ENCODE measurements around the gene LHX2. TPM values are rescaled to one million over a fixed set of nuclear protein-coding genes. Genes with fewer than 3 reads are reported as not detected.

LHX2 gene
- total RNA-seq, 1 experiment from 2014 or later = not detected

- peaks cover 3% of the 10 kb centered on the region; the same call in 1 of the 2 replicates for H3K27me3 ChIP-seq (ENCODE audit: insufficient read depth, low read length)
These were observed 25.7 kb upstream of the LHX2 start for GRCh38 chr9:123985869-123986268.

More at GRCh38 chr9:123985869-123986268, 25.7 kb upstream of the LHX2 start:
- Histone ChIP-seq H2BK5ac (ENCODE audit: insufficient read length, low read length) (no peak overlapping the region), H3K14ac (ENCODE audit: insufficient read depth, low read length) (no peak overlapping the region), H3K4ac (ENCODE audit: low read depth, low read length) (no peak overlapping the region), H4K8ac (replicated peaks; ENCODE audit: insufficient read length, low read depth, low read length) (no peak overlapping the region), H3K4me1 (ENCODE audit: insufficient read depth, low read length) (no peaks in the 10 kb centered on the region), H3K18ac (ENCODE audit: insufficient read length, low read depth, low read length) (no peak overlapping the region), H3T11ph (ENCODE audit: low read length) (no peak overlapping the region), H3K23me2 (ENCODE audit: insufficient read length, low read depth, low read length, poor library complexity, severe bottlenecking) (no peaks in the 10 kb centered on the region), H2AK5ac (ENCODE audit: insufficient read length, low read length) (no peak overlapping the region), H2BK120ac (ENCODE audit: low read depth, low read length, poor library complexity, severe bottlenecking) (no peak overlapping the region), H3K4me2 (ENCODE audit: insufficient read depth, insufficient read length, low read length) (no peak overlapping the region), H2BK20ac (ENCODE audit: low read depth, low read length, poor library complexity, severe bottlenecking) (no peak overlapping the region), H2BK15ac (ENCODE audit: low read depth, low read length) (no peak overlapping the region), H3K27ac (ENCODE audit: insufficient read length, low read depth, low read length) (no peak overlapping the region), H3K9ac (ENCODE audit: extremely low read depth, insufficient read length, low read length) (no peak overlapping the region), H3K79me1 (ENCODE audit: insufficient read depth, low read depth, low read length, poor library complexity, severe bottlenecking) (no peaks in the 10 kb centered on the region), H3K23ac (ENCODE audit: insufficient read length, low read depth, low read length) (no peak overlapping the region), H4K5ac (ENCODE audit: insufficient read length, low read depth, low read length) (no peak overlapping the region), H3K56ac (ENCODE audit: insufficient read length, low read depth, low read length) (no peak overlapping the region), H3K79me2 (ENCODE audit: insufficient read depth, low read length) (no peaks in the 10 kb centered on the region), H2AFZ (ENCODE audit: low read length) (no peak overlapping the region), H3K9me3 (ENCODE audit: control insufficient read depth, low read depth, low read length) (no peaks in the 10 kb centered on the region), H2BK12ac (ENCODE audit: insufficient read length, low read depth, low read length) (no peak overlapping the region), H4K91ac (ENCODE audit: insufficient read length, low read depth, low read length) (no peak overlapping the region), H4K20me1 (ENCODE audit: control insufficient read depth, insufficient read depth, insufficient read length) (no peaks in the 10 kb centered on the region)
- no CpG with 5 or more reads among the region's 4 CpGs for WGBS (ENCODE audit: extremely low coverage, insufficient read length, low lambda C conversion rate)
- H3K4me1 Mint-ChIP-seq = 0 out of 4 replicates have a peak, but pooled peaks cover 0 to 4% of the 10 kb centered on the region in 2 experiments
- DNase-seq = no peak
- H3K4me3 Mint-ChIP-seq = no peak overlapping the region
- H3K9me3 Mint-ChIP-seq = no peaks in the 10 kb centered on the region; a peak in 1 of 5 replicates
- TF ChIP-seq CTCF (conservative IDR thresholded peaks at IDR 0.05) = no peak
- H3K27ac Mint-ChIP-seq = no peak overlapping the region
- peaks cover 100% of the 10 kb centered on the region for H3K27me3 Mint-ChIP-seq (ENCODE audit: low read depth)
- no peaks in the 10 kb centered on the region for H3K36me3 Mint-ChIP-seq (ENCODE audit: insufficient read depth in 1 of 3, low read depth in 3 of 3)

All from H9 (cell line).